Loucy (cell line): ENCODE measurements around the gene TMEM238.

ENCODE experiments used
- CTCF ChIP-seq: fragments of 200-600 bp; sonication (generic); conservative IDR thresholded peaks from 2 replicates; pipeline ENCODE4 v1.5.1; 2014; ENCODE audit warnings: mild to moderate bottlenecking, antibody characterized with exemption, low read length
- EZH2phosphoT487 ChIP-seq: fragments of 200-600 bp; IDR thresholded peaks from 2 replicates; pipeline ENCODE4 v1.6.1; 2018; ENCODE audit warnings: antibody characterized with exemption, mild to moderate bottlenecking, moderate library complexity, borderline replicate concordance

- no peak for TF ChIP-seq CTCF
- no peak for TF ChIP-seq EZH2phosphoT487
Measured at GRCh38 chr19:55341171-55341588, 42.9 kb downstream of the TMEM238 start.
